Prostate gland (tissue), 2 donors: Measurements from ENCODE around the gene RALGPS1. TPM values are rescaled to one million over a fixed set of nuclear protein-coding genes. Genes with fewer than 3 reads are reported as not detected.

Source experiments
- DNase-seq: peaks from one replicate; pipeline ENCODE4 v3.0.0-alpha.2; 2019; ENCODE audit warnings: low spot score
- H3K27ac ChIP-seq, 2 donors: fragments of 200-600 bp; sonication (generic); 2 replicates each; pipeline ENCODE4 v1.5.1; 2017 to 2019
- H3K27me3 ChIP-seq: fragments of 200-600 bp; sonication (generic); replicated peaks from 2 replicates; pipeline ENCODE4 v1.5.1; 2019; ENCODE audit not compliant: insufficient read depth
- H3K36me3 ChIP-seq, 2 donors: fragments of 200-600 bp; sonication (generic); 1 replicate in 1 of 2; 2 replicates in 1 of 2; pipeline versions ENCODE4 v1.5.1 to v1.8.1; 2017 to 2019
- H3K4me1 ChIP-seq: fragments of 200-600 bp; sonication (generic); replicated peaks from 2 replicates; pipeline ENCODE4 v1.5.1; 2019
- H3K4me3 ChIP-seq, 2 donors: fragments of 200-600 bp; sonication (generic); 2 replicates each; pipeline ENCODE4 v1.5.1; 2017 to 2019
- H3K9me3 ChIP-seq: fragments of 200-600 bp; sonication (generic); 2 replicates; pipeline ENCODE4 v1.5.1; 2017
- CTCF ChIP-seq, 4 experiments: fragments of 200-600 bp in 2 of 4; fragments of 450-650 bp in 2 of 4; sonication (generic) in 2 of 4; IDR thresholded peaks; 1 replicate in 3 of 4; 2 replicates in 1 of 4; pipeline ENCODE4 v1.5.1; 2016 to 2019; ENCODE audit warnings: antibody characterized with exemption in 4 of 4, mild to moderate bottlenecking in 2 of 4, moderate library complexity in 2 of 4
- POLR2A ChIP-seq: fragments of 450-650 bp; IDR thresholded peaks from one replicate; pipeline ENCODE4 v1.6.1; 2016; ENCODE audit warnings: antibody characterized with exemption, mild to moderate bottlenecking
- POLR2AphosphoS5 ChIP-seq: sonication (generic); formaldehyde crosslinking; IDR thresholded peaks from one replicate; pipeline ENCODE4 v1.6.1; 2017; ENCODE audit warnings: antibody characterized with exemption
- WGBS: methylation state at CpG from one replicate; pipeline ENCODE4 v1.1.5; 2018; 5-methylcytosine and 5-hydroxymethylcytosine counted together
- intact Hi-C: fragments of 100-400 bp; cut with DNase I; formaldehyde crosslinking; loops from one replicate; pipeline ENCODE4 v1.14.2; 2022
- total RNA-seq, 2 donors: library from RNA; depleted of rRNA; stranded (reverse); fragments of >200 nt; gene quantifications; one replicate each; pipeline ENCODE4 v1.1.0, GENCODE V29; 2016

RALGPS1 gene
- total RNA-seq, 2 donors from 2014 or later = 14.7 to 20.7 TPM

- intact Hi-C loops = no loop called here
- H3K27me3 ChIP-seq = no peaks in the 10 kb centered on the region
- no peaks in the 10 kb centered on the region for H3K4me1 ChIP-seq
- no peak for TF ChIP-seq POLR2AphosphoS5
- TF ChIP-seq POLR2A = no peak
- no peak for DNase-seq
- WGBS = 84% methylated on average over 11 of the region's 11 CpGs
- no peaks in the 10 kb centered on the region for H3K36me3 ChIP-seq
- no peak overlapping the region for H3K4me3 ChIP-seq
- H3K9me3 ChIP-seq = no peaks in the 10 kb centered on the region
- no peak overlapping the region for H3K27ac ChIP-seq
These were observed 18.3 kb downstream of the RALGPS1 start for GRCh38 chr9:126932871-126933321.

DNA sequence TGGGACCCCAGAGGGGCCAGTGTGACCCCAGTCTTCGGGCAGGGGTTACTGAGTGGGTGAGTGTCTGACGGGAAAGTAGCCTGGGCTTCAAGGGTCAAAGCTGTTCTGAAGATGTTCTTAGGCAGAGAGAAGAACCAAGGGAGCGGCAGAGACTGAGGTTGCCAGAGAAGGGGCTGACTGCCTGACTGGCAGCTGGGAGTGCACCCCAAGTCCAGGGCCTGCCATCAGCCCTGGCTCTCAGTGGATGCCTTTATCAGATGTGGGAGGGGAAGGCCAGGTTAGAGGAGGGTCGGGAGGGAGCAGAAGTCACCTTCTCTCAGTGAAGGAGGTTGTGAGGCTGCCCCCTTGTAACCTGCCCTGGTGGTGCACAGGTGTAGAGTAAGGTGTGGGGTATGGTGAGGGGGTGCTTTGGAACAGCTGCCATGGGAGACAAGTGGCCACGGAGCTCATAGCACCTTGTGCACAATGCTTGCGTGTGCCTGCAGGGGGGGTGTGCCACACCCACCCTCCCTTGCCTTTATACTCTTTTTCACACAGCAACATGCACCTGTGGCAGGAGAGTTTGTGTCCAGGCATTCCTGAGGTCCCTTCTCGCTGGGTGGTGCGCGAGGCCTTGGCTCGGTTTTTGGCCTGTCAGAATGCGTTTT lies 18.9 kb downstream of the RALGPS1 start:
- H3K9me3 ChIP-seq = no peaks in the 10 kb centered on the region
- no peaks in the 10 kb centered on the region for H3K27me3 ChIP-seq
- no peaks in the 10 kb centered on the region for H3K36me3 ChIP-seq
- intact Hi-C loops = no loop called here
- TF ChIP-seq POLR2AphosphoS5 (no peak), CTCF (IDR thresholded peaks at IDR 0.05) (no peak), POLR2A (no peak)
- H3K27ac ChIP-seq = no peak overlapping the region
- DNase-seq = no peak
- WGBS = 80% methylated on average over 11 of the region's 11 CpGs
- no peak overlapping the region for H3K4me3 ChIP-seq
- H3K4me1 ChIP-seq = no peaks in the 10 kb centered on the region

GRCh38 chr9:126934441-126934840 lies 19.9 kb downstream of the RALGPS1 start:
- Histone ChIP-seq H3K36me3 (no peaks in the 10 kb centered on the region), H3K4me1 (no peaks in the 10 kb centered on the region), H3K4me3 (no peak overlapping the region), H3K9me3 (no peaks in the 10 kb centered on the region), H3K27me3 (no peaks in the 10 kb centered on the region), H3K27ac (no peak overlapping the region)
- intact Hi-C loops = no loop called here
- WGBS = 94% methylated on average over 8 of the region's 8 CpGs
- no peak for DNase-seq
- TF ChIP-seq POLR2AphosphoS5 = no peak
- no peak for TF ChIP-seq CTCF (IDR thresholded peaks at IDR 0.05)
- TF ChIP-seq POLR2A = no peak

GRCh38 chr9:126935630-126936029 lies 21.0 kb downstream of the RALGPS1 start:
- no peak overlapping the region for H3K27ac ChIP-seq
- no peak for DNase-seq
- H3K4me3 ChIP-seq = no peak overlapping the region
- no peak for TF ChIP-seq POLR2AphosphoS5
- no peaks in the 10 kb centered on the region for H3K27me3 ChIP-seq
- no peaks in the 10 kb centered on the region for H3K4me1 ChIP-seq
- intact Hi-C loops = no loop called here
- WGBS = 84% methylated on average over 5 of the region's 5 CpGs
- no peaks in the 10 kb centered on the region for H3K9me3 ChIP-seq
- H3K36me3 ChIP-seq = no peaks in the 10 kb centered on the region

- intact Hi-C loops = no loop called here
These were observed 22.9 kb downstream of the RALGPS1 start for GRCh38 chr9:126937444-126937843.

More at GRCh38 chr9:126937444-126937843, 22.9 kb downstream of the RALGPS1 start:
- Histone ChIP-seq H3K4me3 (no peak overlapping the region), H3K27ac (no peak overlapping the region), H3K36me3 (no peaks in the 10 kb centered on the region), H3K4me1 (no peaks in the 10 kb centered on the region), H3K9me3 (no peaks in the 10 kb centered on the region), H3K27me3 (no peaks in the 10 kb centered on the region)
- DNase-seq = no peak
- TF ChIP-seq POLR2A (no peak), CTCF (IDR thresholded peaks at IDR 0.05) (no peak), POLR2AphosphoS5 (no peak)
